ENCODE measurements around the gene PTPN1. TPM values are rescaled to one million over a fixed set of nuclear protein-coding genes. Genes with fewer than 3 reads are reported as not detected.

Gene PTPN1
- total RNA-seq, 2 experiments from 2014 or later: 82.3 to 82.8 TPM

DNA sequence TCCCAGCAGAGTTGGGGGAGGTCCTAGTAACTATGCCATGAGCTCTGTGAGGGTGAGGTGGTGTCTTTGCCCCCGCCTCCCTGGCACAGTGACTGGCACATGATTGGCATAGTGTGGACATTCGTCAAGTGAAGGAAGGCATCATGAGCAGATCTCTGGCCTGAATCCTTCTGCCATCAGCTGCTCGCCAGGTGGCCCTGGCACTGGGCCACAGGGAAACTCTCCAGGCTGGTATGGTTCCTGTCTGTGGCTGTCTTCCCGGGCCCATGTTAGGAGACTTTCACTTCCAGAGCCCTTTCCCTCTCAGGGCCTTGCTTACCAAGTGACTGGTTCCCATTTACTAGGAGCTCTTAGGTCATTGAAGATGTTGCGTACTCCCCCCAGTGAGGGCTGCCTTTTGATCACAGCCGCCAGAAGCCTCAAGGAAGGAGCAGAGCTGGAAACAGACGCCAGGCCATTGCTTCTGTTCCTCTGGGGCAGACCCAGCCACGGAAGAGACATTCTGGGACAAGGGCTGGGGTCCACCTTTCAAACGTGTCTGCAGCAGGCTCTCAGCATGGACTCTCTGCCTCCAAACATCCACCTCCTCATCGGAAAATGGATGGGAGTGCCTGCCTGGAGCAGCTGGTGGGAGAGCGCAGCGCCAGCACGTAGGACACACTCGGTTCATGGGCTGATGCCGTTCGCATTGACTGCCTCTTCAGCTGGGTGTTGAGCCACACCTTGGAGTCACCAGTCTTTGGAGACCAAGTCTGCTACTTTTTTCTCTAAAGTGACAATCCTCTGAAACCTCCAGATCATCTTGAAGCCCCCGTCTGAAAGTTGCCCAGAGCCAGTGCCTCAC lies 67.2 kb downstream of the PTPN1 start:
- no peaks in the 10 kb centered on the region for H3K27me3 Mint-ChIP-seq
- Histone ChIP-seq H3K4me3 (ENCODE audit: low read length) (no peak overlapping the region), H3K27me3 (ENCODE audit: control insufficient read depth in 1 of 2, insufficient read depth in 2 of 2, low read length in 2 of 2) (no peaks in the 10 kb centered on the region), H3K27ac (ENCODE audit: low read depth in 1 of 2, low read length in 2 of 2) (no peak overlapping the region), H3K4me1 (ENCODE audit: insufficient read depth, low read length) (peaks cover 7% of the 10 kb centered on the region), H3K36me3 (ENCODE audit: insufficient read depth, low read length) (peaks cover 91% of the 10 kb centered on the region), H3K9me3 (ENCODE audit: control insufficient read depth in 1 of 2, insufficient read depth in 1 of 2, low read length in 2 of 2) (no peaks in the 10 kb centered on the region)
- no peak overlapping the region for H3K27ac Mint-ChIP-seq
- ChIA-PET POLR2A (no interaction called here), CTCF (no interaction called here)
- H3K4me3 Mint-ChIP-seq: no peak overlapping the region
- H3K36me3 Mint-ChIP-seq (ENCODE audit: low read depth): peaks cover 90% of the 10 kb centered on the region
- DNase-seq (no peak), ATAC-seq (ENCODE audit: poor library complexity) (no peak)
- no peaks in the 10 kb centered on the region for H3K9me3 Mint-ChIP-seq
- TF ChIP-seq, protein P1, sequence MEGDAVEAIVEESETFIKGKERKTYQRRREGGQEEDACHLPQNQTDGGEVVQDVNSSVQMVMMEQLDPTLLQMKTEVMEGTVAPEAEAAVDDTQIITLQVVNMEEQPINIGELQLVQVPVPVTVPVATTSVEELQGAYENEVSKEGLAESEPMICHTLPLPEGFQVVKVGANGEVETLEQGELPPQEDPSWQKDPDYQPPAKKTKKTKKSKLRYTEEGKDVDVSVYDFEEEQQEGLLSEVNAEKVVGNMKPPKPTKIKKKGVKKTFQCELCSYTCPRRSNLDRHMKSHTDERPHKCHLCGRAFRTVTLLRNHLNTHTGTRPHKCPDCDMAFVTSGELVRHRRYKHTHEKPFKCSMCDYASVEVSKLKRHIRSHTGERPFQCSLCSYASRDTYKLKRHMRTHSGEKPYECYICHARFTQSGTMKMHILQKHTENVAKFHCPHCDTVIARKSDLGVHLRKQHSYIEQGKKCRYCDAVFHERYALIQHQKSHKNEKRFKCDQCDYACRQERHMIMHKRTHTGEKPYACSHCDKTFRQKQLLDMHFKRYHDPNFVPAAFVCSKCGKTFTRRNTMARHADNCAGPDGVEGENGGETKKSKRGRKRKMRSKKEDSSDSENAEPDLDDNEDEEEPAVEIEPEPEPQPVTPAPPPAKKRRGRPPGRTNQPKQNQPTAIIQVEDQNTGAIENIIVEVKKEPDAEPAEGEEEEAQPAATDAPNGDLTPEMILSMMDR (IDR thresholded peaks at IDR 0.05): no peak
- intact Hi-C loops (cut with DNase I, micrococcal nuclease): loop anchor here (2.0 kb wide), 2 partner anchors 389 to 391 kb away; no protein-coding TSS in a partner anchor
- peaks cover 28% of the 10 kb centered on the region for H3K4me1 Mint-ChIP-seq (ENCODE audit: low read depth)

DNA sequence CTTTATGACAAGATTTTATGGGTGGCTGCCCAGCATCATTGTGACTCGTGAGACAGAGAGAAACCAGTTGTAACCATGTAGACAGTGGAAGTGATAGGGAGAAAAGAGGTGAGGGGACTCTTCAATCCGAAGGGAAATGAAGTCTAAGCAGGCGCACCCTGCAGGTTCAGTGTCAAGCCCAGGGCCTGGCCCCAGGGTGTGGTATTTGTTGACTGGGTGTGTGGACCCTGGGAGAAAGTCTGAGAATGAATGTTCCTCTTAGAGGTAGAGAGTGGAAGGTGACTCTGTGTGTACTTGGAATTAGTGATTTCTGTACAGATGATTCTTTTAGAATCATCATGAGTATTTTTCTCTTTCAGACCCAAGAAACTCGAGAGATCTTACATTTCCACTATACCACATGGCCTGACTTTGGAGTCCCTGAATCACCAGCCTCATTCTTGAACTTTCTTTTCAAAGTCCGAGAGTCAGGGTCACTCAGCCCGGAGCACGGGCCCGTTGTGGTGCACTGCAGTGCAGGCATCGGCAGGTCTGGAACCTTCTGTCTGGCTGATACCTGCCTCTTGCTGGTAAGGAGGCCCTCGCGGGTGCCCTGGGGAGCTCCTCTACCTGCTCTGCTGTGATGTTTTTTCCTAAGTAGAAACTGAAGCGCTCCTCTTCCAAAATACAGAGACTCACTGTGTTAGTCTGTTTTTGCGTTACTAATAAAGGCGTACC lies 68.0 kb downstream of the PTPN1 start:
- ATAC-seq (ENCODE audit: poor library complexity): no peak
- peaks cover 92% of the 10 kb centered on the region for H3K36me3 Mint-ChIP-seq (ENCODE audit: low read depth)
- intact Hi-C loops (cut with DNase I, micrococcal nuclease): loop anchor here in 1 of 2 experiments (2.0 kb wide), 1 partner anchor 389 kb away; no protein-coding TSS in a partner anchor
- Histone ChIP-seq H3K36me3 (ENCODE audit: insufficient read depth, low read length) (peaks cover 95% of the 10 kb centered on the region), H3K27ac (ENCODE audit: low read depth in 1 of 2, low read length in 2 of 2) (no peak overlapping the region), H3K27me3 (ENCODE audit: control insufficient read depth in 1 of 2, insufficient read depth in 2 of 2, low read length in 2 of 2) (no peaks in the 10 kb centered on the region), H3K9me3 (ENCODE audit: control insufficient read depth in 1 of 2, insufficient read depth in 1 of 2, low read length in 2 of 2) (no peaks in the 10 kb centered on the region), H3K4me3 (ENCODE audit: low read length) (no peak overlapping the region), H3K4me1 (ENCODE audit: insufficient read depth, low read length) (peaks cover 7% of the 10 kb centered on the region)
- no peaks in the 10 kb centered on the region for H3K9me3 Mint-ChIP-seq
- H3K27ac Mint-ChIP-seq: no peak overlapping the region
- H3K4me1 Mint-ChIP-seq (ENCODE audit: low read depth): peaks cover 21% of the 10 kb centered on the region
- CTCF ChIA-PET: no interaction called here
- DNase-seq: no peak
- POLR2A ChIA-PET: no interaction called here
- TF ChIP-seq, protein P1 (IDR thresholded peaks at IDR 0.05): no peak
- no peak overlapping the region for H3K4me3 Mint-ChIP-seq
- H3K27me3 Mint-ChIP-seq: no peaks in the 10 kb centered on the region

DNA sequence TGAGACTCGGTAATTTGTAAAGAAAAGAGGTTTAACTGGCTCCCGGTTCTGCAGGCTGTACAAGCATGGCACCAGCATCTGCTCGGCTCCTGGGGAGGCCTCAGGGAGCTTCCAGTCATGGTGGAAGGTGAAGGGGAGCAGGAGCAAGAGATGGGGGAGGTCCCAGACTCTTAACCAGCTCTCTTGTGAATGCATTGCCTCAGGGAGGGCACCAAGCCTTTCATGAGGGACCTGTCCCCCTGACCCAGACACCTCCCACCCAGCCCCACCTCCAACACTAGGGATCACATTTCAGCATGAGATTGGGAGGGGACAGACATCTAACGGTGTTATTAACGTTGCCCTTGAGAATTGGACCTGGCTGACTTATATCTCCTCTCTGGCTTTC lies 68.6 kb downstream of the PTPN1 start:
- no peak for DNase-seq
- ChIA-PET POLR2A (no interaction called here), CTCF (interaction anchor here (1.0 kb wide), 1 partner anchor 100 kb away, joined by 4 read pairs; no protein-coding TSS in a partner anchor)
- no peaks in the 10 kb centered on the region for H3K9me3 Mint-ChIP-seq
- no peak overlapping the region for H3K4me3 Mint-ChIP-seq
- H3K36me3 Mint-ChIP-seq (ENCODE audit: low read depth): peaks cover 92% of the 10 kb centered on the region
- Histone ChIP-seq H3K27ac (ENCODE audit: low read depth in 1 of 2, low read length in 2 of 2) (no peak overlapping the region), H3K9me3 (ENCODE audit: control insufficient read depth in 1 of 2, insufficient read depth in 1 of 2, low read length in 2 of 2) (no peaks in the 10 kb centered on the region), H3K27me3 (ENCODE audit: control insufficient read depth in 1 of 2, insufficient read depth in 2 of 2, low read length in 2 of 2) (no peaks in the 10 kb centered on the region), H3K4me3 (ENCODE audit: low read length) (no peak overlapping the region), H3K4me1 (ENCODE audit: insufficient read depth, low read length) (peaks cover 7% of the 10 kb centered on the region), H3K36me3 (ENCODE audit: insufficient read depth, low read length) (peaks cover 97% of the 10 kb centered on the region)
- ATAC-seq (ENCODE audit: poor library complexity): no peak
- no peaks in the 10 kb centered on the region for H3K27me3 Mint-ChIP-seq
- H3K27ac Mint-ChIP-seq: no peak overlapping the region
- TF ChIP-seq, protein P1 (IDR thresholded peaks at IDR 0.05): no peak
- H3K4me1 Mint-ChIP-seq (ENCODE audit: low read depth): peaks cover 19% of the 10 kb centered on the region
- intact Hi-C loops (cut with DNase I, micrococcal nuclease): loop anchor here in 1 of 2 experiments (2.0 kb wide), 1 partner anchor 390 kb away; no protein-coding TSS in a partner anchor

Measured in CD4-positive, alpha-beta T cell (primary cell).